HG02981 (cell line): ENCODE measurements around the gene POU4F3.

ENCODE experiments used
- ATAC-seq: cut with Tn5 transposase; IDR thresholded peaks from one replicate; pipeline ENCODE4 v1.9.1; 2021; ENCODE audit warnings: mild to moderate bottlenecking, moderate library complexity; ENCODE audit not compliant: unreplicated experiment

Gene POU4F3

GRCh38 chr5:146390469-146390868, 51.8 kb downstream of the POU4F3 start:
- no peak for ATAC-seq
